ENCODE measurements around the gene BAAT.
"Not testable (repeated sequence)": the region's sequence is repeated elsewhere in the genome, so short reads cannot be mapped to it uniquely, and the experiment has no call there.

Gene BAAT

DNA sequence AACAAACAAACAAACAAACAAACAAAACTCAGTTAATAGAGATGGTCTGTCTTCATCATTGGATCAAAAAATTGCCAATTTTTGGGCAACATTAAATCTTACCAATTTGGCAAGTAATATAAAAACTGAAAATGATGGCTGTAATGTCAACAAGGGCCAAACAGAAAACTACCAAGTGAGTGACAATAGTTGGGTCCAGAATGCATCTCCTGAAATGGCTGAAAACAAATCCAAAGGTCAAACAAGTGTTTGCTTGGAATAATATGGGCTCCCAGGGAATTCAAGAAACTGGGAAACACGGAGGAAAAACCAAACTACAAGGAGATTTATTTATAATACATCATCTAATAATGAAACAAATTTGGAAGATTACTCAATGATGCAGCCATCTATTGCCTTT, 25.1 kb downstream of the BAAT start:
- DNase-seq = no peak

DNA sequence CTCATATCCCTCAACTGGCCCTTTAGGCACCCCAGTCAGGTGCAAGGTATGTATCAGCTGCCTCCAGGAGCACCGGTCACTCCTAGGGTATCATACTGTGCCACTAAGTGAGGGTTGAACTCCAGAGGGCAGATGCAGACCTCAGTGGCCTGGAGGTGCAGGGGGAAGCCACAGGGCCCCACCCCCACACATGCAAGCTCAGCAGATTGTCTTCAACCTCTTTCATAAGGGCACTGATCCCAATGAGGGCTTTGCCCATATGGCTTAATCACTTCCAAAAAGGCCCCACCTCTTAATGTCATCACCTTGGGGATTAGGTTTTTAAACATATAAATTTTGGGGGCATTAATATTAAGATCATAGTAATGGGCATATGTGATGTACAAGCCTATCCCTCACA, 28.2 kb downstream of the BAAT start:
- DNase-seq = no peak

DNA sequence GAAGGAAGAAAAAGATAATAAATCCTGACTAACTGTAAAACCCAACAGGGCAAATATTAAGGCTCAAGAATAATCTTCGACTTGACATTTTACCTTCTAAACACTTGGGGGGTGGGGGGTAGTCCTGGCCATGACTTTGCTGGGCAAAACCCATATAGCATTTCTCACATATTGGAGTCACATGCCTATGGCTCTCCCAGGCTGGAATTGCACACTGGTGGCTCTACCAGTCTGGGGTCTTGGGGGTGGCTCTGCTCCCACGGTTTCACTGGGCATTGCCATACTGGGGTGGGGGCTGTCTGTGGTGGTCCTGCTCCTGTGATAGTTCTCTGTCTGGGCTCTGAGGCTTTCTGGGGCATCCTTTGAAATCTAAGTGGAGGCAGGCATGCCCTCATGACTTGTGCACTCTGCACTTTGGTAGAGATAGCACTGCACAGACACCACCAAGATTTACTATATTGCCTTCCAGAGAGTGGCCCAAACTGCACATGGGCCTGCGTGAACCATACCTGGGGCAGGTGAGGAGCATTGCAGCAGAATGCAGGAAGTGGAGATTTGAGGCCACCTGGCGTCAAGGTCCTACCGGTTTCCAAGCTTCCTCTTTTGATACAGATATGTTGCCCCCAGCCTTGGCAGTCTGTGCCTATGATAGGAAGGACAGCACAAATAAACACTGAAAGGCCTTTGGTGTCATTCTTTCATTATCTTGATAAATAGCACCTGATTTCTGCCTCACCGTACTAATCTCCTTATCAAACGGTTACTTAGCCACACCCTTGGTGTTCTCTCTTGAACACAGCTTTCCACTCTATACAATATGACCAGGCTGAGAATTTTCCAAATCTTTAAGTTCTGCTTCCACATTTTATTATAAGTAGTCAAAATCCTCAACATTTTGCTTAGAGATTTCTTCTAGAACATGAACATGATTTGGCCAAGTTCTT, 29.8 kb downstream of the BAAT start:
- no peak for DNase-seq

DNA sequence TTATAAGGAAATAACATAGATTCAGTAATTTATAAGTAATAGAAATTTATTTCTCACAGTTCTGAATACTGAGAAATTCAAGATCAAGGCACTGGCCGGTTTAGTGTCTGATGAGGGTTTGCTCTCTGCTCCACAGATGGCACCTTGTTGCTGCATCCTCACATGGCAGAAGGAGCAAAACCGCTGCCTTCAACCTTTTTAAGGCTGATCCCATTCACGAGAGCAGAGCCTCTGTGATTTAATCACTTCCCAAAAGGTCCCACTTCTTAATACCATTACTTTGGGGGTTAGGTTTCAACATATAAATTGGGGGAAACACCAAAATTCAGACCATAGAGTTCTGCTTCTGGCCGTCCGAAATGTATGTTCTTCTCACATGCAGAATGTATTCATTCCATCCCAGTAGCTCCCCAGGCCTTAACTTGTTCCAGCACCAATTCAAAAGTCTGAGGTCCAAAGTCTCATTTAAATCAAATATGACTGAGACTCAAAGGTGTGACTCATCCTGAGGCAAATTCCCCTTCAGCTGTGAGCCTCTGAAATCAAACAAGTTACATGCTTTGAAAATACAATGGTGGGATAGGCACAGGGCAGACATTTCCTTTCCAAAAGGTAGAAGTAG, 30.6 kb downstream of the BAAT start:
- DNase-seq = no peak

DNA sequence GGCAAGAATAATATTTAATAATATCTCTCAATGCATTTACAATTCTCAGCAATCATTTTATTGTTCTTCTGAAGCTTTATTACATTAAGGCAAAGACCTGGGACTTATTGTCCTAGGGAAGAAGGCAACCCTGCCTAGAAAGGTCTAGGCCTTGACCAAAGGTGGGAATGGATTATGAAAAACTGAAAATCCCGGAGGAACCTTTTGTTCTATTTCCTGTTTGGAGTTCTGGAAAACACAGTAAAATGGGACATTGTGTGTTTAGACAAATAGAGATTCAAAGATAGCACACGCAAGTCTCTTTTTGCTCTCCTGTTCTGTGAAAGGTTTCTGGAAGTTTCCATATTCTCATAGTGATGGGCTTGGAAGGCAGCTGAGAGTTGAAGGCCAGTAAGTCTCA, 31.1 kb downstream of the BAAT start:
- DNase-seq = no peak

DNA sequence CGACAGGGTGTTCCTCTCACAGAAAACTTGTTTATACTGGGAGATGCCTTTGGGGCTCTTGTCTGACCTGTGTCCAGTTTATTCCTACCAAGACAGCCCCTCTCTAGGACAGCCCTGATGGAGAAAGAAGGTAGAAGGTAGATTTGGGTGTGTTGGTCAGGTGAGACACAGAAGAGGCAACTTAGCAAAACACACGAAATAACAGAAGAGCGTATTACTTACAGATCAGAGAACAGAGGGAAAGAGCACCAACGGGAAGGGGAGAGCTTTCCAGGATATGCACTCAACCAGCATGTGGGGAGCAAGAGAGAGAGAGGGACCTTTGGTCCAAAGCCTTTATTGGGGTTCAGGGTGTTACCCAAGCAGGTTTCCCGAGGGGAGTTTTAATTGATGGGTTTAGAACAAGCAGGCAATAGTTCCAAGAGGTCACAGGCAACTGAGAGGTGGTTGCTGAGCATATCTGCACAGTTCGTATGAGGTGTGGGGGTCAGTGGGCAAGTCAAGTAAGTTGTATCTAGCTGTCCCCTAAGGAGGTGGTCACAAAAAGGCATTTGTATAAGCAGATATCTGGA, 31.8 kb downstream of the BAAT start:
- DNase-seq = no peak

DNA sequence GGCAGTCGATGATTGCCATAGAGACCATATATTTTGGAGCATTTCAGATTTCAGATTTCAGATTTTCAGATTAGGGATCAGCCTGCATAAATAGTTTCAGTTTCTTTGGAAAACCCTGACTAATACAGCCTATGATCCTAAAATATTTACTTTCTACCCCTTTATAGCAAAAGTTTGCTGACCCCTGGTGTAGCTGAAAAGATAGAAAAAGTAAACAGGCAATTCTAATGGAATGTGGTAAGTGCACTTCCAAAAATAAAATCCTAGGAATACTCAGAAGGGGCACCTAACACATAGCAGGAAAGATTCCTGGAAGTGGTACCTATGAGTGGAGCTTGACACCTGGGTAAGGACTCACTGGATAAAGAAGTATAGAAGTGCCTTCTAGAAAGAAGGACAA, 34.5 kb downstream of the BAAT start:
- DNase-seq = no peak

DNA sequence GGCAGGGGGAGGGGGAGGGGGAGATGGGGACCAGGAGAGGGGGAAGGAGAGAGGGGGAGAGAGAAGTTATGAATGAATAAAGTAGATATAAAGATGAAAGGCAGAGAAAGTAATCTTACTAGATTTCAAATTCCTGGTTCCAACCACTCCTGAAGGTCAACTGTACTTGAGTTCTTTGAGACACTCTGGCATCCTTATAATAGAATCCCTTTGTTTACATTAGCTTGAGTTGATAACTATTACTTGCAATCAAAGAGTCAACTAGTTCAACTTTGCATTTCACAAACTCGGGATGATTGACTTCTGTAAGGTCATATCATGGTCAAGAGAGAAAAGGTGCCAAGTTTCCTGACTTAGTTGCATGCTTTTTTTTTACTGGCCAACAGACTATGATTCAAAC, 42.2 kb downstream of the BAAT start:
- no peak for DNase-seq

DNA sequence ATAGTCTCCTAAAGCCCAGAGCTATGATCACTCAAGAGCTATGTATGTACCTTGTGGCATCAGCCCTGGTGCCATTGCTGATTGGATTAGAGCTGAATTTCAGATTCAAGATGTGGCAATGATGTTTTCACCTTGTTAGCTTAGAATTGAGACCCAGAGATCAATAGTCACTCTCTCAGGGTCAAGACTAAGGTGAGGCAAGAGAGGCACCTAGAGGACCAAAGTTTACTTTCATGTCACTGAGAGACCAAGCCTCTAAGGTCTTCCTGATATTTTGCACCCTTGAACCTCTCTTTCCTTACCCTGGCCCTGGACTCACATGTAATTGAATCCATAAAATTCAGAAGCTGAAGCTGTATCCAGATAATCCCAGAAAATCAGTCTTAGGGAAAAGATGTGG, 42.8 kb downstream of the BAAT start:
- DNase-seq = no peak

DNA sequence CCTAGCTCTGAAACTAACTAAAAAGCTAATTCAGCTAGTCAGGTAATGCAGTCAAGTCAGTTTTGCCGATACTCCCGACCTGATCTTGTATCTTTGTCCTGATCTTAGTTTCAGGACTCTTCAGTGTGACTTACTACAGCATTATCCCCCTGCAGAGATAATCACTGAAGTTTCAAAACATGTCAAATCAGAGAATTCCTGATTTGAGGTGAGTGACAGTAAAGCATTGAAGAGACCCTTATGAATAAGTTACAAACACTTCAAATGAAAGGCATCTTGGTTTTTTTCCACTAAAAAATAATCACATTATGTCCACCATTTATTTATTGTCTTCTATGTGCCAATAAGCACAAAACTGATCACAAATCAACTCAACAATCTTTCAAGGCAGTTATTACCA, 47.6 kb downstream of the BAAT start:
- no peak for DNase-seq

DNA sequence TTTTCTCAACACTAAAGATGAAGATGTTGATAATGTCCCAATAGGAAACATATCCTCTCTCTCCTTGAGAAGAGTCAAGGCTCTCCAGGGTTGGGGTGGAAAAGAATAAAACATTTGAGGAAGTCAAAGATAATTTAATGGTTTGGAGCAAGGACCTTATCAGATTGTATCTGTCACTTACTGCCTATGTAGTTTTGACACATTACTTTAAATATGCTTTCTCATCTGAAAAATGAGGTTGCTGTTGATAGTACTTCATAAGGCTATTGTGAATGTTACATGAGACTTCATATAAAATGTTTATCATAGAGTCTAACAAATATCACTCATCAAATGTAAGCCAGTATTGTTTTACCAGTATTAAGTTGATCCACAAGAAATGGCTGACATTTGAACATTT, 48.7 kb downstream of the BAAT start:
- no peak for DNase-seq

DNA sequence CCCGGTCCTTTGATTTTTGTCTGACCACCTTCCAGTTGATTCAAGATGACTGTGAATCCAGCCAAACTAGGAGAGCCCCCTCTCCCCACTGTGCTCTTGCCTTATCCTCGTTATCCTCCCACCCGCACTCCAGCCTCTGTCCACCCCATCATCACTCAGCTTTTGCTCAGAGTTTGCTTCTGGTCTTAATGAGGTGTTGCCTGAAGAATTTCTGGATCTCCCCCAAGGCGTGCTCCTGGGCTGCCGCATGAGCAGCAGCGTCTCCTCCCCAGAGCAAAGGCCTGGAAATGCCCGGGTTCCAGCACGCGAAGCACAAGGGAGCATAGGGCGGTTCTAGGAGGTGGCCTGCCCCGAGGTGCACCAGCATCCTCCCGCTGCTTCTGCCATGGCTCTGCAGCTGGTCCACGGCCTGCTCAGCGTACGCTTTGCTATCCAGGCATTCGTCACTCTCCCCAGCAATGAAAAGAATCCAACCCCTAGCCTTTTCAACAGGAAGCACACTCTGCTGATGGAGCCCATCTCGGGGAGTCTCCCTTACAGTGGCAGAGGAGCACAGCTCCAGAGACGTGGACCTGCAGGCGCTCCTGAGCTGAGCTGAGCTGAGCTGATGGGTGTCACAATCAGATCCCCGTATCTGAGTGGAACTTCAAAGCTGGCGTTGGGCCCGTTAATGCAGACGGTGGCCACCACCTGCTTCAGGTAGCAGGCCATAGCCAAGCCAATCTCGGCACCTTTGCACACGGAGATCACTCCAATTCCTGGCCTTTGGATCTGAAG, 50.7 kb downstream of the BAAT start:
- DNase-seq = no peak

DNA sequence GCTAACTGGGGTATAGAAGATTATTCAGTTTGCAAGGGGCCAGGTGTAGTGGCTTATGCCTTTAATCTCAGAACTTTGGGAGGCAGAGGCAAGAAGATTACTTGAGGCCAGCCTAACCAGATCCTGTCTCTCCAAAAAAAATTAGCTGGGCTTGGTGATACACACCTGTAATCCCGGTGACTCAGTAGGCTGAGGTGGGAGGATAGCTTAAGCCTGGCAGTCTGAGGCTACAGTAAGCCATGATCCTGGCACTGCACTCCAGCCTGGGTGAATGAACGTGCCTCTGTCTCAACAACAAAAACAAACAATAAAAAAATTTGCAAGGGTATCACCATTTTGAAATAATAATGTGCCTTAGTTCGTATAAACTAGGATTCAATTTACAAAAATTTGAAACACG, 51.3 kb downstream of the BAAT start:
- no peak for DNase-seq

DNA sequence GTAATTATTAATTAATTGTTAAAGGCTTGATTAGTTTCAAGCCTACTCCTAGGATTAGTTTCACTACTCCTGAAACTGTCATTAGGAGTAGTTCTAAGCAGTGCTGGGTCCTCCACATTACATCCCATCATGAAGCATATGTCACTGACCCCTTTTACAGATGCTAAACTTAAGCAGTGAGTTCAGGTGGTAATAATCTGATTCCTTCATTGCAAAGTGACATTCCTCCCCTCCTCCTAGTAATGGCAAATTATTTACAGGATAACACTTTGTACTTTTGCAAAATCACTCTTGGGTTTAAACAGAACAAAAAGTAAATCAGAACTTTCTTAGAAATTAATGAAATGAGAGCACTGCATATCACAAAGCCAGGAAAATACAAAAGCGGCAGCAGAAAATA, 52.4 kb downstream of the BAAT start:
- DNase-seq = no peak

DNA sequence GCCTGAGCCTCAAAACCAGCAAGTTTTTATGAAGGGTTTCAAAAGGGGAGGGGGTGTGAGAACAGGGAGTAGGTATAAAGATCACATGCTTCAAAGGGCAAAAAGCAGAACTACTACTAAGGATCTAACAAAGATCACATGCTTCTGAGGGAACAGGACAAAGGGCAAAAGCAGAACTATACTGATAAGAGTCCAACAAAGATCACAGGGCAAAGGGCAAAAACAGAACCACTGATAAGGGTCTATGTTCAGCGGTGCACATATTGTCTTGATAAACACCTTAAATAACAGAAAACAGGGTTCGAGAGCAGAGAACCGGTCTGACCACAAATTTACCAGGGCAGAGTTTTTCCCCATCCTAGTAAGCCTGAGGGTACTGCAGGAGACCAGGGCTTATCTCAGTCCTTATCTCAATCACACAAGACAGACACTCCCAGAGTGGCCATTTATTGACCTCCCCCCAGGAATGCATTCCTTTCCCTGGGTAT, 57.3 kb downstream of the BAAT start:
- not testable (repeated sequence) for DNase-seq

DNA sequence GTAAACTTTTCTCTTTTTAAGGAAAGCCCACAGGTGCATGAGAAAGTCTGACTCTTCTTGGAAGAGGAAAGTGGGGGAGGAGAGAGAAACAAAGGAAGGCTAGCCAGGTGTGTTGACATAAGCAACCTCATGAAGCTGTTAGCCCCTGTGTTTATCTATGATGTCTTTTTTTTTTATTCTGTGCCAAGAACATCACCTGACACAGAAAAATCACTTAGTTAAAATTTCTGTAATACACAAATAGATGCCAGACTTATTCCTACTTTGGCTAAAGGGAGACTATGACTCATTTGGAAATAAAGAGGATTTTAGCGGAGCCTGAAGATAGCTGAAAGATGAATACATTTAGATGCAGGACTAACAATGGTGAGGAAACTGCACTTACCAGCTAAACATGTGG, 58.3 kb downstream of the BAAT start:
- no peak for DNase-seq

DNA sequence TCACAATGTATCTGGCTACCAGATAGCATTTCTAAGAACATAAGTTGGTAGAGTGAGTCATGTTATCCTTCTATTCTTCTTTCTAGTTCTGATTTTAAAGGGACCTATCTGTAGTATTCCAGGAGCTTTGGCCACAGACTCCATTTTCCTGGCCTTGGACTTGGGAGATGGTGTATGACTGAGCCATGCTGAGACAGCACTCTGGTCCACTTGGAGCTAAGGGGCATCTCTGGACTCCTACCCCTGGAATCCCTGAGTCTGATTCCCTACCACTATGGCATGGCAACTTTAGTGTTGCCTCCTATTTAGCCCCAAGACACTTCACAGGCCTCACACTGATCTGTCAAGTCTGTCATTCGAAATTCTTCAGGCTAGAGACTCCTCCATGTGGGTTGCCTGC, 58.8 kb downstream of the BAAT start:
- no peak for DNase-seq

DNA sequence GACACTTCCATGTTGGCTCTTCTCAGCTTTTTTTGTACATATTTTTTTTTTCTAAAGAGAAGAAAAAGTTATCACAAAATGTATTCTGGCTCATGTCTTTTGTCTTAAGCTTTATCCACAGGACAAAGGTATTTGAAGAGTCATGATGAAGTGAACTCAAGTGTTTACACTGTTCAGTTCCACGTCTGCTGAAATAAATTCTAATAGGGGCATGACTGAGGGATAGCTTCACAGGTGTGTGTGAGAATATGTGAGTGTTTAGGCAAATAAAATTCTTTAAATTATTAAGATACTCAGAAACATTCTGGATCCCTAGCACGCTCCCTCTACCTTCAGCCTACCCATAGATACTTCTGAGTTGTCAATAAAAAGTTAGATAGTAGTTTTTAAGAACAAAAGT, 59.8 kb downstream of the BAAT start:
- DNase-seq = no peak

DNA sequence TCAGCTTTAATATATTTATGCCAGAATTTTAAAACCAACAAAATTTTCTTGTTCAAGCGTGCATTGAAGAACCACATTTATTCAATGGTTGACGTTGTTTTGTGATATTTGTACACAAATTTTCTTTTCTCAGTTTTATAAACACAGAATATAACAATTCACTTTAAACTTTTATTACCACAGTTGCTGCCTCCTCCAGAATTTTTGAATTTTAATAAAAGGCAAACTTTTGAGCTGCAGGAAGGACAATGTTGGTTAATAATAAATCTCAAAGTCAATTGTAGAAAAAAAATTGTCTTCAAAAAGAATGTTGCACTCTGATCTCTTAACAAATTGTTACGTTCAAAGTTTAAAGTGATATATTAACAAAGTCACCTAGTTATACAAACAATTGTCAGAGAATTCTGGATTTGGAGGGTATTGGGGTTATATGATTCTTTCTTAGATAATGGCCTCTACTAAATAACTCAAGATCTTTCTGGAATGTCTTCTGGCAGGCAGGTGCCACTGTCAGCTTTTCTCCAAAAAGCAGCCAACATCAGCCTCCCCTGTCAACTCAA, 60.5 kb downstream of the BAAT start:
- DNase-seq = no peak

DNA sequence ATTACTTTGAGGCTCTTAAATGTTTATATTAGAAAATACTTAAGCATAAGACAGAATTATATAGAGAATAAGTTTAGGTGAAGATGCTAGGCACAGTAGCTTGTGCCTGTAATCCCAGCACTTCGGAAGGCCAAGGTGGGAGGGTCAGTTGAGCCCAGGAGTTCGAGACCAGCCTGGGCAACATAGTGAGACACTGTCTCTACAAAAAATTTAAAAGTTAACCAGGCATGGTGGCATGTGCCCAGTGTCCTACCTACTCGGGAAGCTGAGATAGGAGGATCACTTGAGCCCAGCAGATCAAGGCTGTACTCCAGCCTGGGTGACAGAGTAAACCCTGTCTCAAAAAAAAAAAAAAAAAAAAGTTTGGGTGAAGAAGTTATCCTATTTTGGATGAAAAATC, 61.7 kb downstream of the BAAT start:
- DNase-seq = no peak

DNA sequence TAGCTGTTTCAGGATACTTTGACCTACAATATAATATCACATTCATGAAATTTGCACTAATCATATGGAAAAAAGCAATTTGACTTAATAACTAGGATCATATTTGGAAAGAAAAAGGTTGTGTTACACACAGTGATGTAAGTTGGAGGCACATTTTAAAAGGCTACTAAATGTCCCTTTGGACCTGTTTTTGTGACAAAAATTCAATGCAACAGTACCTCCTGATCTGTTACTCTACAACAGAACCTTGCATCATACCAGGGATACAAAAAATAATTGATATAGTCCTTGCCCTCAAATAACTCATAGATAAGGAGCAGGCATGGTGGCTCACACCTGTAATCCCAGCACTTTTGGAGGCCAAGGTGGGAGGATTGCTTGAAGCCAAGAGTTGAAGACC, 67.1 kb downstream of the BAAT start:
- no peak for DNase-seq

DNA sequence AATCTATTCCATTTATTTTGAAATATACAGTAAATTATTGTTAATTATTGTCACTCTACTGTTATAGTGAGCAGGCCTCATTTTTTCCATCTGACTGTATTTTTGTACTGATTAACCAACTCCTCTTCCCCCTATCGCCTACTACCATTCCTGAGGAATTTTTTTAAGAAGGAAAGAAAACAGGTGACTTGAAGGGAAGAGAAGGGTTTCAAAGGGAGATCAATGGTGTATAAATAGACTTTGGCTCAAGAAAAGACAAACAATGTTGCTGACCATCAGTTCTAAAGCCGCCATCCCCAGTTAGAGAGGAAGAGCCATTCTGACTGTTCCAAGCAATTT, 69.7 kb downstream of the BAAT start:
- DNase-seq = no peak

DNA sequence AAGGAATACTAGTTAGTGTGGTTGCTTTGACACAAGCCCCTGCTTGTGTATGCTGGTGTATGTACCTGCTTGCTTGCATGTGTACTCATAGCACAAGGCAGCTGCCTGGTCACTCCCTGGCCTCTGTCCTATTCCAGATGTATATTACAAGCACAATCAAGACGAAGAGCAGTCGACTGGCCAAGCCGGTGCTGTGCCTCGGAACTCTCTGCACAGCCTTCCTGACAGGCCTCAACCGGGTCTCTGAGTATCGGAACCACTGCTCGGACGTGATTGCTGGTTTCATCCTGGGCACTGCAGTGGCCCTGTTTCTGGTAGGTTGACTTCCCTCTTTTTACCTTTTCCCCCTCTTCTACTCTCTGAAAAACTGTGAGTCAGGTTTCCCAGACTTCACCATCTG, 72.1 kb downstream of the BAAT start:
- no peak for DNase-seq
